Measurements from ENCODE around the gene ATP11C. TPM values are rescaled to one million over a fixed set of nuclear protein-coding genes. Genes with fewer than 3 reads are reported as not detected.

The ATP11C gene
- polyA plus RNA-seq, 2 of the 4 experiments (the other 2 are of a cell fraction) = 16.4 to 34.3 TPM

- DNase-seq (ENCODE audit: low read depth in 1 of 2, low spot score in 1 of 2) (peak in 1 of 2 experiments; percentile 5), FAIRE-seq (no peak), ATAC-seq (peak in 1 of 2 experiments; percentile 51; a peak in 1 of 6 replicates)
- TF ChIP-seq HOXB5 (CRISPR knock-in tag; IDR thresholded peaks at IDR 0.05) (no peak), MAZ (IDR thresholded peaks at IDR 0.05; ENCODE audit: borderline replicate concordance, low read depth, low read length) (no peak), CBX8 (IDR thresholded peaks at IDR 0.05) (no peak)
- ChIA-PET POLR2A (no interaction called here), CTCF (interaction anchor here (0.6 kb wide), 1 partner anchor 695 kb away, joined by 3 read pairs; no protein-coding TSS in a partner anchor)
- no peaks in the 10 kb centered on the region for H3K4me1 ChIP-seq
- no peaks in the 10 kb centered on the region for H3K9me3 ChIP-seq
- no peak overlapping the region for H3K4me2 ChIP-seq
- no peak overlapping the region for H3K27ac ChIP-seq
- WGBS (ENCODE audit: missing lambda C conversion rate) = 30% methylated on average over 2 of the region's 2 CpGs
- H3K4me3 ChIP-seq = no peak overlapping the region
Measured at GRCh38 chrX:139969286-139969685, 36.4 kb upstream of the ATP11C start.

GRCh38 chrX:139967750-139968149 lies 34.9 kb upstream of the ATP11C start:
- ChIA-PET POLR2A (no interaction called here), CTCF (no interaction called here)
- TF ChIP-seq MAX (IDR thresholded peaks at IDR 0.05) = no peak
- TF ChIP-seq SREBF2 (IDR thresholded peaks at IDR 0.05) = no peak
- TF ChIP-seq HEYL (CRISPR knock-in tag; IDR thresholded peaks at IDR 0.05) = no peak
- TF ChIP-seq ATOH8 (CRISPR knock-in tag; IDR thresholded peaks at IDR 0.05; ENCODE audit: low read depth) = no peak
- TF ChIP-seq ZSCAN20 (CRISPR knock-in tag; IDR thresholded peaks at IDR 0.05) = no peak
- TF ChIP-seq KDM1A (IDR thresholded peaks at IDR 0.05; ENCODE audit: low read depth) = no peak
- TF ChIP-seq ZC3H11A (IDR thresholded peaks at IDR 0.05) = no peak
- TF ChIP-seq TP53 (CRISPR knock-in tag; IDR thresholded peaks at IDR 0.05) = no peak
- no peak for TF ChIP-seq RCOR1 (IDR thresholded peaks at IDR 0.05; ENCODE audit: low read depth, low read length)
- no peak for TF ChIP-seq POLR2A (IDR thresholded peaks at IDR 0.05; ENCODE audit: low read length)
- no peak for TF ChIP-seq ELK1 (IDR thresholded peaks at IDR 0.05; ENCODE audit: low read depth, low read length)
- TF ChIP-seq MAZ (IDR thresholded peaks at IDR 0.05; ENCODE audit: borderline replicate concordance, low read depth, low read length) = no peak
- TF ChIP-seq HMGXB4 (CRISPR knock-in tag; IDR thresholded peaks at IDR 0.05; ENCODE audit: borderline replicate concordance) = no peak
- no peak for TF ChIP-seq ZNF302 (CRISPR knock-in tag; IDR thresholded peaks at IDR 0.05)
- no peak for TF ChIP-seq EHF (CRISPR knock-in tag; IDR thresholded peaks at IDR 0.05)
- TF ChIP-seq PHF8 (IDR thresholded peaks at IDR 0.05; ENCODE audit: borderline replicate concordance, low read depth) = no peak
- no peak for TF ChIP-seq CBX8 (IDR thresholded peaks at IDR 0.05)
- no peak for TF ChIP-seq ESRRA (IDR thresholded peaks at IDR 0.05; ENCODE audit: borderline replicate concordance, low read length)
- no peak for TF ChIP-seq USF2 (IDR thresholded peaks at IDR 0.05)
- no peak overlapping the region for H3K27ac ChIP-seq
- WGBS (ENCODE audit: missing lambda C conversion rate) = 63% methylated on average over 3 of the region's 3 CpGs
- no peak overlapping the region for H3K4me3 ChIP-seq
- no peak for DNase-seq (ENCODE audit: low read depth in 1 of 2, low spot score in 1 of 2)
- no peak overlapping the region for H3K4me2 ChIP-seq
- ATAC-seq = no peak
- H3K4me1 ChIP-seq = no peaks in the 10 kb centered on the region
- no peaks in the 10 kb centered on the region for H3K9me3 ChIP-seq
- no peak for FAIRE-seq

GRCh38 chrX:139967300-139967699 lies 34.4 kb upstream of the ATP11C start:
- no peak overlapping the region for H3K27ac ChIP-seq
- no peaks in the 10 kb centered on the region for H3K4me1 ChIP-seq
- FAIRE-seq (no peak), ATAC-seq (no peak), DNase-seq (ENCODE audit: low read depth in 1 of 2, low spot score in 1 of 2) (peak; percentile 7 to 32)
- CTCF ChIA-PET = no interaction called here
- H3K4me2 ChIP-seq = no peak overlapping the region
- TF ChIP-seq JUN (IDR thresholded peaks at IDR 0.05) = no peak
- TF ChIP-seq RAD21 (conservative IDR thresholded peaks at IDR 0.05 in 1 of 2, IDR thresholded peaks at IDR 0.05 in 1 of 2) = peak in 1 of 2 experiments; percentile 17; a peak in 1 of 5 replicates
- TF ChIP-seq HOXA7 (CRISPR knock-in tag; IDR thresholded peaks at IDR 0.05) = no peak
- 0 out of 3 replicates have a peak, but pooled peaks have one; percentile 9 for TF ChIP-seq CTCF (IDR thresholded peaks at IDR 0.05)
- TF ChIP-seq NPAS2 (CRISPR knock-in tag; IDR thresholded peaks at IDR 0.05; ENCODE audit: borderline replicate concordance) = no peak
- no peak for TF ChIP-seq FOXS1 (CRISPR knock-in tag; IDR thresholded peaks at IDR 0.05)
- TF ChIP-seq SMC3 (IDR thresholded peaks at IDR 0.05) = 0 out of 3 replicates have a peak, but pooled peaks have one; percentile 7
- no peak for TF ChIP-seq POLR2AphosphoS2 (conservative IDR thresholded peaks at IDR 0.05; ENCODE audit: low read length)
- no peak for TF ChIP-seq GATA3 (IDR thresholded peaks at IDR 0.05; ENCODE audit: borderline replicate concordance)
- TF ChIP-seq KDM1A (IDR thresholded peaks at IDR 0.05; ENCODE audit: low read depth) = no peak
- no peak for TF ChIP-seq ZC3H11A (IDR thresholded peaks at IDR 0.05)
- no peak overlapping the region for H3K4me3 ChIP-seq
- POLR2A ChIA-PET = no interaction called here
- WGBS (ENCODE audit: missing lambda C conversion rate) = 39% methylated on average over 4 of the region's 4 CpGs
- no peaks in the 10 kb centered on the region for H3K9me3 ChIP-seq
